Fibroblast of skin of left biceps (primary cell): ENCODE measurements around the gene CPSF6.
A peak's percentile ranks its signal among the peaks of the same experiment; 100 is the strongest.
"Not testable (repeated sequence)": the region's sequence is repeated elsewhere in the genome, so short reads cannot be mapped to it uniquely, and the experiment has no call there.

ENCODE experiments used
- DNase-seq, 2 experiments: peaks; one replicate each; pipeline ENCODE4 v3.0.0-alpha.2; 2013; ENCODE audit warnings: low read depth in 2 of 2

Gene CPSF6, protein sequence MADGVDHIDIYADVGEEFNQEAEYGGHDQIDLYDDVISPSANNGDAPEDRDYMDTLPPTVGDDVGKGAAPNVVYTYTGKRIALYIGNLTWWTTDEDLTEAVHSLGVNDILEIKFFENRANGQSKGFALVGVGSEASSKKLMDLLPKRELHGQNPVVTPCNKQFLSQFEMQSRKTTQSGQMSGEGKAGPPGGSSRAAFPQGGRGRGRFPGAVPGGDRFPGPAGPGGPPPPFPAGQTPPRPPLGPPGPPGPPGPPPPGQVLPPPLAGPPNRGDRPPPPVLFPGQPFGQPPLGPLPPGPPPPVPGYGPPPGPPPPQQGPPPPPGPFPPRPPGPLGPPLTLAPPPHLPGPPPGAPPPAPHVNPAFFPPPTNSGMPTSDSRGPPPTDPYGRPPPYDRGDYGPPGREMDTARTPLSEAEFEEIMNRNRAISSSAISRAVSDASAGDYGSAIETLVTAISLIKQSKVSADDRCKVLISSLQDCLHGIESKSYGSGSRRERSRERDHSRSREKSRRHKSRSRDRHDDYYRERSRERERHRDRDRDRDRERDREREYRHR

DNA sequence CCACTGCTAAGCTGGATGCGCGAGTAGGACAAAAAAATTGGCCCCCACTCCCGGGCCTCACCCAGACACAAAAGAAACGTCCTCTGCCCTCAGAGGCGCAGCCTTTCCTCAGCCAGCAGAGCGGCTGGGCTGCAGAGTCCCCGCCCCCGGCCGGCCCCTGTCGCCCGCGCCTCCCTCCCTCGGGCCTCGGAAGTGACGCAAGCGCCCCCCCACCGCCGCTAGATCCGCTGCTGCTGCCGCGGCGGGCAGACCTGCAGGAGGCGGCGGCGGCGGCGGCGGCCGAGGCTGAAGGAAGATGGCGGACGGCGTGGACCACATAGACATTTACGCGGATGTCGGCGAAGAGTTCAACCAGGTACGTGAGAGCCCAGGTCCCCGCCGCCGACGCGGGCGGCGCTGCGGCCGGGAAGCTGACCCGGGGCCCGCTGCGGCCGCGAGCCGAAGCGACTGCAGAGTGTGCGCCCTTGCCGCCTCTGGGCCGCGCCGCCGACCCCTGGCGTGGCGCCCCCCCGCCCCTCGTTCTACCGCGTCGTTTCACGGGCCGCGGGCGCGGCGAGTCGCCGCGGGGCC lies at the start of gene CPSF6:
TSS of gene CPSF6 (plus strand) at position 218 of the 570 bp plus-strand sequence. CDS start at position 296, 78 bp downstream.
- DNase-seq, result peak; percentile 81

DNA sequence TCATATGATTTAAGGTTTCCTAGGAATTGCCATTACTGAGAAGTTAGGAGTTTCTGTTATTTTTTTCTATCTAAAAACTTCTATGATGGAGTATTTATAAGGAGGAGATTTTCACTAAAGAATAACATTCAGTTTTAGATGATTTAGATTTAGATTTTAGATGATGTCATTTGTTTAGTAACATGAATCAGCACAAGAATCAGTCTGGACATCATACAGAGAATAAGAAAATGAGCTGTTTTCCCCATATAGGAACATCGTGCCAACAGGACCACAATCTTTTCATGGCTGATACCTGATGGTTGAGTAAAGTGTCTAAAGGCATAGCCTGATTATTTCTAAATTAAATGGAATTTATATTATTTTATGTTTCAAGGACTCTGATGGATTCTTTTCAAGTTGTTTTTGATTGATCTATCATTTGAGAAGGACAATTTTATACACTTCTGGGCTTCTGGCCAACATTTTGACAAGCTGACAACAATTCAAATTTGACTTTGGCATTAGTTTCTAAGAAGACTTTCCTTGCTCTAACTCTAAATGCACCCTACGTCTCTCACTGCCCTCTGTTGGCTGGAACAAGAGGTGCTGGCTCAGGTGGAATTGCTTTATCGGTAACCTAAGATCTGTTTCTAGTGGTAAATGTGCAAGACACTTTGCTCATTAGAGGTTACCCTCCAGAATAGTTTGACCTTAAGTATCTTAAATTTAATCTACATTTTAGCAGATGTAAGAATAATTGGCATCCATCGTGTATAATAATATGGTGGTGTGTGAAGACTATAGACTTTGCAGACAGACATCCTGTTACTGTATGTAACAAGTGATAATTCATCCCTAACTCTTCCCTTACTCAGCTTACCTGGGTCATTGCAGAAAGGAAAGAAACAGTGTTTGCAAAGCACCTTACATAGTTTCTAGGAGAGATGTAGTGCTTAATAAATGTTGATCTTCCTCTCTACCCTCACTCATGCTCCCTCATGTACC lies 42.8 kb upstream of the CPSF6 start:
- no peak for DNase-seq

DNA sequence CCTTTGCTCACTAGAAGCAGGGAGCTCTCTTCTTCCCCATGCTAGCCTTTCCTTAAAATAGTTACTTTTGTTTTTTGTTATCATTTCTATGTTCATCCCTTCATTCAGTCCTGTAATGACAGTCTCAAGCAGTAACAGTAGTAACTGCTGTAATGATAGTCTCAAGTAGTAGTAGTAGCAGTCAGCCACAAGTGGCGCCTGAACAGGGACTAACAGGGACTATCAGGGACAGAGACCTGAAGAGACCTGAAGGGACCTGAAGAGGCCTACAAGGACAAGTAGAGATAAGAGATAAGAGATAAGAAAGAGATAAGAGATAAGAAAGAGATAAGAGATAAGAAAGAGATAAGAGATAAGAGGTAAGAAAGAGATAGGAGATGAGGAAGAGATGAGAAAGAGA lies 39.4 kb upstream of the CPSF6 start:
- not testable (repeated sequence) for DNase-seq

GRCh38 chr12:69204191-69204590 lies 35.2 kb upstream of the CPSF6 start:
- no peak for DNase-seq

DNA sequence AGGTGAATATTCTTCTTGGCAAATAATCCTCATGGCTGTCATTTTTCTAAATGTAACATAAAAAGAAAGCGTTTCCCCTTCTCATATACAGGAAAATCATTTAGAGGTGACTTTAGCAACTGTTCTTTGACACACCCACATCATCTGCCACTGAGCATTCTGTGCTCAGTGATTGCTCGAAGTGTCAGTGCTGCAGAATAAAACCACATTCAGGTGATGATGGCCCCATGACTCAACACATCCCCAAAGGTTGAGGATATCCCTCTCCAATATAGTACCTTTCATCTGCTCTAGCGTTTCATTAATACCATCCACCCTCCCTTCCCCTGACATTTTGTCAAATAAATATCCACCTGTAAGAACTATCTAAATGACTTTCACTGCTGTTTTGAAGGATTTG lies 28.7 kb upstream of the CPSF6 start:
- DNase-seq, result no peak

GRCh38 chr12:69211160-69211559 lies 28.2 kb upstream of the CPSF6 start:
- no peak for DNase-seq

GRCh38 chr12:69214169-69214568 lies 25.2 kb upstream of the CPSF6 start:
- DNase-seq, result no peak

GRCh38 chr12:69225251-69225910 lies 14.0 kb upstream of the CPSF6 start:
- DNase-seq, result no peak

- no peak for DNase-seq
Observed at GRCh38 chr12:69231479-69231878, 7.9 kb upstream of the CPSF6 start.

DNA sequence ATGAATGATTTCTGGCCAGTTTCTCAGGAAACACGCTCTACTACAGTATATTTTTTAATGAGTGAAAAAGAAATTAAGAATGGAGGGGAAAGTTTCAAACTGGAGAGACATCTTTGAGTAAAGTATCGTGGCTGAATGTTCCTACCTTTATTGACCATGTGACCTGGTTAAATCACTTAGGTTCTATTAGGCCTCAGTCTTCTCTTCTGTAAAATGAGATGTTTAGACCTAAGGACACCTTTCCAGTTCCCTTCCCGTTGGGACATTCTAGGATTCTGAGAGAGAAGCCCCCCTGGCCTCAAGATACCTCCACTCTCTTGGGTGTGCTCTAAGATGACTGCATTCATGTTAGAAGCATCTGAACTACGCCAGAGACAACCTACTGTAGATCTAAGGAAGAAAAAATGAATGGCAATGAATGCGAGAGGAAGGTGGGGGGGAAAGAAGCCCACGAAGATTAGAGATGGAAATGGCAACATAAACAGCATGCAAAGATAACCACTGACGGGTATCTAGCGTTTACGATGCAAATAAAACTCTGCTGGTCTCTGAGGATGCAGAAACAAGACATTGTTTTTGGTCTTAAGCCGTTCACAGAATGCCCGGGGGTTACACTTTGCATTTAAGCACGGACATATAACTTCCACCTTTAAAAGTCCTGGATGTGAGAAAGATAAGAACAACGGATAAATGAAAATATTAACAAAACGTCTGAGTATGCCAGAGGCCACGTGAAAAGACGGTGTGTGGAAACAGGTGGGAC lies 599 bp upstream of the CPSF6 start:
- DNase-seq, result no peak

DNA sequence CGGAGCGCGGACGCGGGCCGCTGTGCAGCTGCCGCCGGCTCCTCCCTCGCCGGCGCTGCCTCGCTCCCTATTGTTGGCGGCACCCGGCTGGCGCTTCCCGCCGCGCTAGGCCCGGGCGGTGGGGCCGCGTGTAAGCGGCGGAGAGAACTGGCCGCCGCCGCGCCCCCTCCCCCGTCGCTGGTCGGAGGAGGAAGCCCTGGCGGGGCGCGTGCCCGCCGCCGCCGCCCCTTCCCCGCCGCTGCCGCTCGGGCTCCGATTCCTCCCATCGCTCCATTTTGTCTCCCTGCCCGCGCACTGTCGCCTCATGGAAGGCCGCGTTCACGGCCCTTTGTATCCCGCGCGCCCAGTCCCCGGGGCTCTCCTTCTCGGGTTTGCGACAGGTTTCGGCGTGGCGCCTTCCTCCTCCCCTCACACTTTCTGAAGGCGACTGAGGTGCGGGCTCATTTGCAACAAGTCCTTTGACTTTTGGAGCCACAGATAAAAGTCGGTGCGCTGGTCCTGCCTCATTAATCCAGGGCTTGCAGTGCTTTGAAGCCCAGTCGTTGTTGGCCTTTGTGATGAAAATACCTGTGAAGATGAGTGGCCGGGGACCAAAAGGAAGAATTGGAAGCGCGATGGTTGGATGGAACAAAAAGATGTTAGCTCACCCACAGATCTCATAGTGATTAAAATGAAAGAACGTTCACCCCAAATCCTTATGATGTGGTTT lies 707 bp downstream of the CPSF6 start:
- DNase-seq, result no peak

GRCh38 chr12:69240631-69240995 lies 1.2 kb downstream of the CPSF6 start:
- no peak for DNase-seq

DNA sequence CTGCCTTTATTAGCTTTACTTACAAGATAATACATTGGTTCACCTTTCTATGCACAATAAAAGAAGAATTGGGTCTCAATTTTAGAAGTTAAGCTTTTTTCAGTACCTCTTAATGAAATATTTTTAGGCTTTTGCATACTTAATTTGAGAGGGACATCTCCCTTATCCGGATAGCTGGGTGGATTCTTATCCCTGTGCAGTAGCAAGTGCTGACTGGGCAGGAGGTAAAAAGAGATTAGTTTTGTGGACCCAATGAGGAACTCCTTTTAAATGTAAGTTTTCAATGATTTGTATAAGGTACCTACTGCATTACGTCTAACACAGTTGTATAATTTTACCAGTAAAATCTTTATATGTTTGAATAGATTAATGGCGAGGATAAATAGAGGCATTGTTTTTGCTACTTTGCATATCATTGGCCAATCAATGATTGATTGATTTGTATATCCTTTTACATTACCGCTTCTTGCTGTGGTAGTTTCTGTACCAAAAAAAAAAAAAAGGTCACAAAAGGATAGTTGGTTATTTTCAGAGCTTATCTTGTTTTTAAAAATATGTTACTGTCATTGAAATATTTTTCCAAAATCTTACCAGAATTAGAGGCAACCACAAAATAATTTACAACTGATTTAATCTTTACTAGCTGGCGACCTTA lies 2.2 kb downstream of the CPSF6 start:
- no peak for DNase-seq

- DNase-seq, result no peak
Observed at GRCh38 chr12:69243099-69244084, 4.0 kb downstream of the CPSF6 start.

GRCh38 chr12:69247268-69248018 lies 8.1 kb downstream of the CPSF6 start:
- no peak for DNase-seq

- no peak for DNase-seq
Observed at GRCh38 chr12:69252033-69252432, 12.7 kb downstream of the CPSF6 start.

DNA sequence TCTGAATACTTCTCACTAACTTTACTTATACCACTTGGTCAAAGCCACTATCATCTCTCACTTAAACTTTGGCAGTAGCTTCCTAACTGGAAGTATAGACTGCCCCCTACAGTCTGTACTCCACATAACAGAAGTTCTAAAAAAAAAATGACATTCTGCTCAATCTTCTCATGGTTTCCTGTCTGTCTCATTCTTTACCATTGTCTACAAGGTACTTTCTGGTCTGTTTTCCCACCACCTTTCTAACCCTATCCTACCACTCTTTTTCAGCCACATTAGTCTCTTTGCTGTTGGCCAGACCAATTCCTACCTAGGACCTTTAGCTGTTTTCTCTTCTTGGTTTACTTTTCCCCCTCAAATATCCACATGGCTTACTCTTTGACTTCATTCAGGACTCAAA lies 14.7 kb downstream of the CPSF6 start:
- DNase-seq, result no peak

GRCh38 chr12:69254862-69255261 lies 15.5 kb downstream of the CPSF6 start:
- no peak for DNase-seq
